Measurements from ENCODE around the gene TRMT1. TPM values are rescaled to one million over a fixed set of nuclear protein-coding genes. Genes with fewer than 3 reads are reported as not detected.

TRMT1 gene
- total RNA-seq, 1 experiment from 2014 or later: 52.0 TPM

DNA sequence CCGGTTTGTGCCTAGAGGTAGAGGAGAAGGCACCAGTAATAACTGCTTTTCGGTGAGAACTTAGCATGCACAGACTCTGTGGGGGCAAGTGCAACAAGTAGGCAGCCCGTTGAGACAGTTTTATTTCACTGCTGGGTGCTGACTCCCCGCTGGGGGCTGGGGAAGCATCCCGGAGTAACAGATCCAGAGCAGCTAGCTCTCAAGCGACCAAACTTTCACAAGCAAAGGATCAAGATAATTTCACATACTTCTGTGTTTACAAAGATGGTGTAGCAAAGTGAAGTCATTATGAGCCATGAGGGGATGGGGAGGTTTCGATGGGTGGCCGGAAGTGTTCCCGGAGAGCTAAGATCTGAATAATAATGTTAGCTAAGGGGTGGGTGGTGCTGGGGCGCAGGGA is 4.3 kb upstream of the TRMT1 start:
- ChIA-PET POLR2A (no interaction called here), CTCF (no interaction called here)
- peaks cover 18% of the 10 kb centered on the region for H3K4me1 ChIP-seq (ENCODE audit: control insufficient read depth, insufficient read depth, low read length)
- H3K27me3 ChIP-seq (ENCODE audit: control insufficient read depth, insufficient read depth, low read length): no peaks in the 10 kb centered on the region
- ATAC-seq (no peak), DNase-seq (ENCODE audit: low read depth, low spot score) (no peak)
- H3K36me3 ChIP-seq (ENCODE audit: control insufficient read depth, insufficient read depth, low read length): peaks cover 4% of the 10 kb centered on the region
- H3K4me3 ChIP-seq (ENCODE audit: low read depth in 2 of 2, low read length in 2 of 2): no peak overlapping the region
- TF ChIP-seq CTCF (IDR thresholded peaks at IDR 0.05) (no peak), SIN3A (IDR thresholded peaks at IDR 0.05; ENCODE audit: borderline replicate concordance, insufficient read depth, low read depth, low read length) (no peak), POLR2AphosphoS5 (IDR thresholded peaks at IDR 0.05; ENCODE audit: low read depth, low read length) (no peak), TCF7L2 (IDR thresholded peaks at IDR 0.05; ENCODE audit: low read depth, low read length) (no peak), REST (IDR thresholded peaks at IDR 0.05; ENCODE audit: insufficient read depth in 1 of 2, low read depth in 2 of 2, low read length in 1 of 2) (no peak)
- H3K9me3 ChIP-seq (ENCODE audit: control insufficient read depth, insufficient read depth, low read depth, low read length): no peaks in the 10 kb centered on the region
- in situ Hi-C loops (cut with HindIII; ENCODE audit: low pct_unique_long_range_greater_than_20kb, low sequenced_read_pairs): no loop called here
- BruUV-seq (replicated peaks): no TSS peak
- intact Hi-C loops (cut with micrococcal nuclease; ENCODE audit: unreplicated experiment): no loop called here
- no peak overlapping the region for H3K27ac ChIP-seq (ENCODE audit: low read length)

- Histone ChIP-seq H3K4me3 (ENCODE audit: low read depth in 2 of 2, low read length in 2 of 2) (no peak overlapping the region), H3K27me3 (ENCODE audit: control insufficient read depth, insufficient read depth, low read length) (no peaks in the 10 kb centered on the region), H3K27ac (ENCODE audit: low read length) (peak overlapping the region; percentile 79), H3K36me3 (ENCODE audit: control insufficient read depth, insufficient read depth, low read length) (peaks cover 5% of the 10 kb centered on the region), H3K4me1 (ENCODE audit: control insufficient read depth, insufficient read depth, low read length) (peaks cover 22% of the 10 kb centered on the region), H3K9me3 (ENCODE audit: control insufficient read depth, insufficient read depth, low read depth, low read length) (no peaks in the 10 kb centered on the region)
- intact Hi-C loops (cut with micrococcal nuclease; ENCODE audit: unreplicated experiment) (no loop called here), in situ Hi-C loops (cut with HindIII; ENCODE audit: low pct_unique_long_range_greater_than_20kb, low sequenced_read_pairs) (no loop called here)
- DNase-seq (ENCODE audit: low read depth, low spot score): no peak
- no TSS peak for BruUV-seq (replicated peaks)
- ChIA-PET POLR2A (no interaction called here), CTCF (no interaction called here)
- TF ChIP-seq SIN3A (IDR thresholded peaks at IDR 0.05; ENCODE audit: borderline replicate concordance, insufficient read depth, low read depth, low read length) (no peak), REST (IDR thresholded peaks at IDR 0.05; ENCODE audit: insufficient read depth in 1 of 2, low read depth in 2 of 2, low read length in 1 of 2) (no peak), TCF7L2 (IDR thresholded peaks at IDR 0.05; ENCODE audit: low read depth, low read length) (no peak), POLR2AphosphoS5 (IDR thresholded peaks at IDR 0.05; ENCODE audit: low read depth, low read length) (no peak), CTCF (IDR thresholded peaks at IDR 0.05) (no peak)
- ATAC-seq: no peak
Measured at GRCh38 chr19:13120031-13120430, 3.5 kb upstream of the TRMT1 start.

Measured in Panc1 (cell line).